K562 (cell line): Measurements from ENCODE around the gene MYCBP. TPM values are rescaled to one million over a fixed set of nuclear protein-coding genes. Genes with fewer than 3 reads are reported as not detected.

Experiments used
- ATAC-seq: fragments of 200-7000 bp; cut with Tn5 transposase; 3 replicates; pipeline ENCODE4 v1.9.1; 2020; ENCODE audit warnings: moderate library complexity
- BruUV-seq: library from RNA; stranded (reverse); fragments of 400-500 nt; replicated peaks from 2 replicates; lab custom pipeline; 2021; lab: Mats Ljungman, UMichigan
- CTCF ChIA-PET: fragments of 300-600 bp; formaldehyde crosslinking; extraction: SDS; loops from one replicate; lab custom pipeline; 2021; ENCODE audit warnings: low intra/inter-chr PET ratio; lab: Yijun Ruan, JAX
- POLR2A ChIA-PET: fragments of 300-600, 350-650 bp; sonication (Branson Sonifier 250); formaldehyde crosslinking; extraction: SDS; loops from one replicate; lab custom pipeline; 2021; ENCODE audit warnings: antibody characterized with exemption, inconsistent platforms; lab: Yijun Ruan, JAX
- DNase-seq, 4 experiments: peaks; one replicate each; pipeline versions ENCODE4 v3.0.0 to v3.0.0-alpha.2; 2011 to 2018; ENCODE audit warnings: low spot score in 3 of 4, mixed read lengths in 3 of 4; ENCODE audit errors: extremely low read depth in 1 of 4
- FAIRE-seq: peaks from 2 replicates; lab custom pipeline; 2011; peaks lifted over from hg19 to GRCh38; lab: Jason Lieb, UNC
- H2AFZ ChIP-seq: 2 replicates; pipeline ENCODE4 v1.6.0; 2011; ENCODE audit warnings: low read depth, low read length, control low read depth, inconsistent platforms
- H3K27ac ChIP-seq: fragments of 200-600 bp; 3 replicates; pipeline ENCODE4 v1.8.0; 2011; ENCODE audit warnings: low read depth, mild to moderate bottlenecking, control low read depth, inconsistent platforms, low read length, moderate library complexity, mixed read lengths; ENCODE audit errors: extremely low read depth
- H3K27me3 ChIP-seq, 2 experiments: fragments of 300-600 bp in 1 of 2; 2 replicates in 1 of 2; 3 replicates in 1 of 2; pipeline versions ENCODE4 v1.6.0 to v1.8.0; 2011; ENCODE audit warnings: inconsistent platforms in 2 of 2, low read length in 2 of 2, mild to moderate bottlenecking in 1 of 2, mixed read lengths in 1 of 2, moderate library complexity in 1 of 2; ENCODE audit not compliant: control insufficient read depth in 2 of 2, insufficient read depth in 2 of 2
- H3K36me3 ChIP-seq: fragments of 300-600 bp; 3 replicates; pipeline ENCODE4 v1.8.0; 2011; ENCODE audit warnings: mild to moderate bottlenecking, low read length, inconsistent platforms; ENCODE audit not compliant: control insufficient read depth, insufficient read depth
- H3K4me1 ChIP-seq, 2 experiments: fragments of 200-600 bp in 1 of 2; replicated peaks in 1 of 2; 2 replicates in 1 of 2; 3 replicates in 1 of 2; pipeline versions ENCODE4 v1.5.1 to v1.8.0; 2011; ENCODE audit warnings: inconsistent platforms in 2 of 2, low read length in 2 of 2, mild to moderate bottlenecking in 1 of 2, mixed read lengths in 1 of 2, moderate library complexity in 1 of 2; ENCODE audit not compliant: control insufficient read depth in 2 of 2, insufficient read depth in 2 of 2
- H3K4me2 ChIP-seq: 2 replicates; pipeline ENCODE4 v1.6.1; 2011; ENCODE audit warnings: low read length, control low read depth, inconsistent platforms, mixed read lengths; ENCODE audit not compliant: insufficient read depth
- H3K4me3 ChIP-seq: fragments of 200-600 bp; sonication (generic), shearing (Covaris generic); 2 replicates; pipeline ENCODE4 v1.5.1; 2016; ENCODE audit warnings: control low read depth, inconsistent platforms
- H3K79me2 ChIP-seq: fragments of 200-600 bp; 3 replicates; pipeline ENCODE4 v1.8.0; 2011; ENCODE audit warnings: low read length, inconsistent platforms; ENCODE audit not compliant: control insufficient read depth, insufficient read depth
- H3K9ac ChIP-seq, 2 experiments: 2 replicates each; pipeline versions ENCODE4 v1.6.0 to v1.6.1; 2011; ENCODE audit warnings: low read depth in 2 of 2, low read length in 2 of 2, control low read depth in 1 of 2, inconsistent platforms in 1 of 2, mild to moderate bottlenecking in 1 of 2, mixed read lengths in 1 of 2; ENCODE audit not compliant: insufficient read depth in 1 of 2
- H3K9me1 ChIP-seq: one replicate; pipeline ENCODE4 v1.6.0; 2011; ENCODE audit warnings: inconsistent platforms, mild to moderate bottlenecking, low read length, moderate library complexity; ENCODE audit not compliant: control insufficient read depth, insufficient read depth
- H3K9me3 ChIP-seq: replicated peaks from 2 replicates; pipeline ENCODE4 v1.5.1; 2011; ENCODE audit warnings: low read depth, low read length, inconsistent platforms; ENCODE audit not compliant: control insufficient read depth, insufficient read depth
- H4K20me1 ChIP-seq: replicated peaks from 2 replicates; pipeline ENCODE4 v1.6.1; 2011; ENCODE audit warnings: low read length, inconsistent platforms, mixed read lengths; ENCODE audit not compliant: control insufficient read depth, insufficient read depth
- CAMTA2 ChIP-seq: fragments of 250-450 bp; sonication (Bioruptor Pico); conservative IDR thresholded peaks from 2 replicates; pipeline ENCODE4 v1.5.1; 2022
- GTF2B ChIP-seq: IDR thresholded peaks from 2 replicates; pipeline ENCODE4 v1.6.1; 2011; ENCODE audit not compliant: insufficient read length; ENCODE audit errors: extremely low read depth
- GTF2E2 ChIP-seq: fragments of 200-800 bp; sonication (Bioruptor generic); IDR thresholded peaks from 2 replicates; pipeline ENCODE4 v1.6.1; 2016; ENCODE audit warnings: missing genetic modification characterization, missing compliant biosample characterization
- MAFF ChIP-seq: IDR thresholded peaks from 2 replicates; pipeline ENCODE4 v1.6.1; 2012; ENCODE audit warnings: low read length, improper control_type of control experiment
- NCOA4 ChIP-seq: fragments of 450-650 bp; IDR thresholded peaks from 2 replicates; pipeline ENCODE4 v1.6.1; 2018; ENCODE audit warnings: mild to moderate bottlenecking; ENCODE audit not compliant: partially characterized antibody
- SMAD1 ChIP-seq: fragments of 150-350 bp; IDR thresholded peaks from 2 replicates; pipeline ENCODE4 v1.6.1; 2014; ENCODE audit warnings: low read length, low read depth; ENCODE audit not compliant: partially characterized antibody
- TARDBP ChIP-seq: fragments of 450-650 bp; IDR thresholded peaks from 2 replicates; pipeline ENCODE4 v1.6.1; 2016
- ZBTB7A ChIP-seq: IDR thresholded peaks from 2 replicates; pipeline ENCODE4 v1.6.1; 2011; ENCODE audit warnings: low read depth, mild to moderate bottlenecking, low read length, moderate library complexity, borderline replicate concordance; ENCODE audit not compliant: control insufficient read depth
- ZC3H8 ChIP-seq: fragments of 450-650 bp; IDR thresholded peaks from 2 replicates; pipeline ENCODE4 v1.6.1; 2017
- ZFP1 ChIP-seq: fragments of 450-650 bp; formaldehyde crosslinking; IDR thresholded peaks from 2 replicates; pipeline ENCODE4 v1.4.0; 2020; ENCODE audit warnings: mild to moderate bottlenecking, mixed read lengths
- ZNF551 ChIP-seq: fragments of 250-450 bp; sonication (Bioruptor Pico); IDR thresholded peaks from 2 replicates; pipeline ENCODE4 v1.5.0; 2021; ENCODE audit warnings: mild to moderate bottlenecking, moderate library complexity
- ZNF780A ChIP-seq: fragments of 250-450 bp; sonication (Bioruptor Pico); IDR thresholded peaks from 2 replicates; pipeline ENCODE4 v1.5.0; 2021; ENCODE audit warnings: mild to moderate bottlenecking
- WGBS: fragments of 100-300 bp; shearing (Covaris generic); methylation state at CpG from one replicate; pipeline ENCODE4 v1.1.6; 2016; ENCODE audit warnings: low coverage, mixed read lengths; ENCODE audit not compliant: insufficient coverage; ENCODE audit errors: missing lambda C conversion rate; 5-methylcytosine and 5-hydroxymethylcytosine counted together
- in situ Hi-C: fragments of 300-500 bp; cut with MboI; formaldehyde crosslinking; loops from 4 replicates; pipeline ENCODE4 v1.15.0; 2018; ENCODE audit warnings: inconsistent platforms, mixed read lengths
- intact Hi-C: fragments of 100-400 bp; cut with micrococcal nuclease; formaldehyde crosslinking; loops from 2 replicates; pipeline ENCODE4 v1.14.2; 2022
- polyA plus RNA-seq, 8 experiments: library from polyadenylated mRNA; depleted of rRNA in 4 of 8; stranded (reverse) in 5 of 8; unstranded in 3 of 8; fragments of >200 nt; fragmentation: Nextera tagmentation in 2 of 8; fragmentation: Illumina TruSeq in 1 of 8; extraction: Ambion mirVana in 2 of 8; extraction: Trizol in 1 of 8; gene quantifications; 2 replicates each; pipeline versions ENCODE4 v1.2.1 to v1.2.3, GENCODE V29; 2011 to 2014; ENCODE audit warnings: inconsistent platforms in 1 of 8, missing spikeins in 1 of 8
- total RNA-seq, 7 experiments: library from RNA; depleted of rRNA in 6 of 7; stranded (reverse); fragments of >200 nt in 6 of 7; fragmentation: Illumina TruSeq in 2 of 7; extraction: Trizol in 2 of 7; gene quantifications; 2 replicates each; pipeline versions ENCODE4 v1.2.1 to v1.2.3, GENCODE V29; 2011 to 2021; ENCODE audit warnings: low replicate concordance in 1 of 7

MYCBP gene
- total and polyA plus RNA-seq, 9 of the 15 experiments (the other 6 are each of a cell fraction or from before 2014, with no cell fraction given) = 32.3 to 253 (median 72.9) TPM

- DNase-seq = no peak
- Histone ChIP-seq H3K27me3 (no peaks in the 10 kb centered on the region; a peak in 1 of 5 replicates), H3K36me3 (no peaks in the 10 kb centered on the region), H3K9me3 (no peaks in the 10 kb centered on the region), H4K20me1 (no peaks in the 10 kb centered on the region), H3K27ac (no peak overlapping the region), H2AFZ (no peak overlapping the region), H3K9ac (no peak overlapping the region), H3K9me1 (no peaks in the 10 kb centered on the region), H3K4me1 (no peaks in the 10 kb centered on the region), H3K4me3 (no peak overlapping the region), H3K4me2 (no peak overlapping the region), H3K79me2 (no peaks in the 10 kb centered on the region)
- in situ Hi-C loops (no loop called here), intact Hi-C loops (no loop called here)
- ChIA-PET POLR2A (interaction anchor here (0.8 to 1.4 kb wide), 4 partner anchors 11 to 66 kb away, joined by 3 to 4 read pairs (median 4); partner anchors contain the start of gene MYCBP), CTCF (interaction anchor here (0.6 kb wide), 1 partner anchor 39 kb away, joined by 4 read pairs; no protein-coding TSS in a partner anchor)
- WGBS = 14% methylated on average over 1 of the region's 1 CpG
- no TSS peak for BruUV-seq
- ATAC-seq = no peak
- TF ChIP-seq MAFF (no peak), ZBTB7A (no peak), GTF2B (no peak), ZFP1 (CRISPR knock-in tag) (no peak), ZC3H8 (no peak), CAMTA2 (CRISPR knock-in tag) (no peak), NCOA4 (no peak), GTF2E2 (no peak), SMAD1 (no peak), ZNF780A (no peak), ZNF551 (CRISPR knock-in tag) (no peak), TARDBP (no peak)
- no peak for FAIRE-seq
Observed at GRCh38 chr1:38892976-38893375, 19.8 kb upstream of the MYCBP start.
